Stimulated activated CD8-positive, alpha-beta memory T cell treated with anti-CD3 and anti-CD28 coated beads, Interleukin-12 subunit alpha, Interleukin-12 subunit beta, amount 100 ng/mL, for 4 hours (primary cell): ENCODE measurements around the gene MRPS22.

Experiments used
- DNase-seq: peaks from one replicate; pipeline ENCODE4 v3.0.0-alpha.2; 2020; ENCODE audit warnings: low read depth

The MRPS22 gene

GRCh38 chr3:139343895-139344856 is at the start of gene MRPS22:
MRPS22 (plus strand) TSS chr3:139344020; CDS start chr3:139344027, 7 bp downstream.
- DNase-seq = peak; percentile 64

GRCh38 chr3:139295040-139295439 is 48.8 kb upstream of the MRPS22 start:
- no peak for DNase-seq

DNA sequence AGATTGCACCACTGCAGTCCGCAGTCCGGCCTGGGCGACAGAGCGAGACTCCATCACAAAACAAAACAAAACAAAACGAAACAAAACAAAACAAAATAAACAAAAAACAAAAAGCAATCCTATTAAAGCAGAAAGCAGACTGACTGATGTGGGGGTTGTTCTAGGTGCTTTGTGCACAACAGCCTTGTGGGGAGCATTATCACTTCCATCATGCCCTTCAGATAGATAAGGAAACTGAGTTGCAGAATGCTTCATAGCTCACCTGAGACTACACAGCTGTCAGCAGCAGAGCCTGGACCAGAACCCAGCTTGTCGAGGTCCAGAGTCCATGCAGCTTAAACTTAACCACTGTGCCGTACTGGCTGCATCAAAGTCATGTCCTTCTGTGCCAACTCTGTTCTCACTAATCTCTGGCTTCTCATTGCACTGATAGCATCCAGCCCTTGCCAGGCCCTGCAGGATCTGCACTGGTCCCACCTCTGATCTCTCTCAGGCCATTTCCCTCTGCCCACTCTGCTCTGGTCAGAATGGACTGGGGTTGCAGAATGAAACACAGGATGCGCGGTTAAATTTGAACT is 47.6 kb upstream of the MRPS22 start:
- DNase-seq = no peak

GRCh38 chr3:139297588-139298311 is 46.1 kb upstream of the MRPS22 start:
- DNase-seq = no peak

DNA sequence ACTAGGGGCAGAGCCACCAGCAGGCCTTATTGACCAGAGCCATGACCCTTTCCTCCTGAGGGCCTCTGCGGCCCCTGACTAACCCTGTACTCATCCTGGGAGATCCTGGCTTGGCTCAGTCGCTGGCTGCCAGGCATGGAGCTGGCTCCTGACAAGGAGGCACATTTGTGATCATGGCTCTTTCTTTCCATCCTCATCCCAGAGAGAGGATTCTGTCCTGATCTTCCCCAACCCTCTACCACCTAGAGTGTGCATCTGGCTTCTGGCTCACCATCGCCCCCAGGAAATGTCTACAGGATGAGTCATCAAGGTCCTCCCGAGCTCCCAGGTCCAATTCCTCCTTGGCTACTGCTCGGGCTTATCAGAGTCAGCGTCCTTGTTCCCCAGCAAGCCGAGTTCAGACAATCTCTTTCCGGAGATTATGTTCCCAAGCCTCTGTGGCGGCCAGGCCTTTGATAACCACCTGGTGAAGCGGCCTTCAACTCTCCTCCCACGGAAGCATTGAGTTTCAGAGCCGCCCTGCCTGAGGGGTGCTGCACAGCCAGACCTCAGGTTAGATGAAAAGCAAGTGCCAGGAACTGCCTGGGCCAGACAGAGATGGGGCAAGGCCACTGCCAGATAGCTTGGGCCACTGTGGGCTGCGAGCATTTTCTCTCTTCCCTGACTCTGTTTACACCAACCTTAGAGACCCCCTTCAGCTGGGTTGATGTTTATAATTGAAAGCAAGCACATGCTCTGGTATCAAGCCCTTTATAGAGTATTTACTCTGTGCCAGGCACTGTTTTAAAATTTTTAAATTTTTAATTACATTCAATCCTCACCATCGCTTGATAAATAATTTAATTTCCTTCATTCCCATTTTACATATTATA is 44.3 kb upstream of the MRPS22 start:
- no peak for DNase-seq

DNA sequence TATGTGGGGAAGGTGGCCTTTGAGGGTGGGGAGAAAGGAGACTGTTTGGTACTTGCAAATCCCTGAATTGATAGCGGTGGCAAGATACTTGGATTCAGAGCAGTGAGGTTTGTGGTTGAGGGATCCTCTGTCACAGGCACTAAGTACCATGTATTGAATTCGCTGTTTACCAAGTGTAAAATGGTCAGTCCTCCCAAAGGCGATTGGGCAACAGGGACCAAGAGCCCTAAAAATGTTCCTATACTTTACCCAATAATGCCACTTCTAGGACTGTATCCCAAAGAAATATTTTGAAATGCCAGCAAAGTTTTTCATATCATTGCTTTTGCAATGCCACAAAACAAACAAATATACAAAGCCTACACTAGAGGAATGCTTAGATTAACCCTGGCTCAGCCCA is 43.4 kb upstream of the MRPS22 start:
- DNase-seq = no peak

- DNase-seq = no peak
Observed at GRCh38 chr3:139301183-139301582, 42.6 kb upstream of the MRPS22 start.

- DNase-seq = no peak
Observed at GRCh38 chr3:139301654-139302053, 42.2 kb upstream of the MRPS22 start.

- no peak for DNase-seq
Observed at GRCh38 chr3:139302084-139302800, 41.6 kb upstream of the MRPS22 start.

GRCh38 chr3:139302801-139303113 is 41.1 kb upstream of the MRPS22 start:
- DNase-seq = no peak

- no peak for DNase-seq
Observed at GRCh38 chr3:139303216-139303615, 40.6 kb upstream of the MRPS22 start.

GRCh38 chr3:139304383-139304782 is 39.4 kb upstream of the MRPS22 start:
- no peak for DNase-seq

GRCh38 chr3:139306078-139306477 is 37.7 kb upstream of the MRPS22 start:
- no peak for DNase-seq

GRCh38 chr3:139307072-139307491 is 36.7 kb upstream of the MRPS22 start:
- no peak for DNase-seq

GRCh38 chr3:139307601-139308555 is 35.9 kb upstream of the MRPS22 start:
- DNase-seq = no peak

- DNase-seq = no peak
Observed at GRCh38 chr3:139308560-139308959, 35.3 kb upstream of the MRPS22 start.

- DNase-seq = no peak
Observed at GRCh38 chr3:139309061-139309591, 34.7 kb upstream of the MRPS22 start.

DNA sequence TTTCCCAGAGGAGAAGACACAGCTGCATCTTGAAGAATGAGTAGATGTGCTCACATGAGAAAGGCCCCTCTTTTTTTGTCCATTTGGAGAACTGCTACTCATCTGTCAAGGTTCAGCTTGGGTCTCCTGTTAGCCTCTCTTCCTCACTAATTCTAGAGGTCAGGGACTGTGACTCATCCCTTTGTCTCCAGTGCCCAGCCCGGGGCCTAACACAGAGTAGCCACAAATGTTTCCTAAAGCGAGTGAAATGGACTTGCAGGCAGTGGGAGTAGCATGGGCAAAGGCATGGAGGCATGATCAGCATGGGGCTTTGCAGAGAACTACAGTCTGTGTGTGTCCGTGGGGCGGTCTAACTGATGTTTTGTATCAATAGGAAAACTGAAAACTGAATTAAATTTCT is 33.9 kb upstream of the MRPS22 start:
- DNase-seq = no peak

DNA sequence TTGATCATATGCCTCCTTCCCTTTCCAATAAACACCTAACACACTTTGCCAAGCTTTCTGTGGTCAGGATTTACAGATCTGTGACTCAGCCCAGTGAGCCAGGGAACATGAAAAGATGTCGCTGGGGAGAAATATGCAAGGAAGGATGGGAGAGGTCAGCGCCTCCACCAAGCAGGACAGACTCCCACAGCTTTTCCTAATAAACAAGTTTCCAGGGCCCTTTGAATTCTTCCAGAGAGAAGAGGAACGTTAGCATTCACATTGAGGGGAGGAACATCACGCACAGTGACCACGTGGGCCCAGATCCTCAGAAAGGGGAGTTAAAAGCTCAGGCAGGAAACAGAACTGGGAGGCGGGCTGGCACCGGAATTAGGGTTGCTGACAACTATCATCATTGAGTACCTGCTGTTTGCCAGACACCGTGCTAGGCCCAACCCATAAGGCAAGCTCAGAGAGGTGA is 33.3 kb upstream of the MRPS22 start:
- no peak for DNase-seq

GRCh38 chr3:139311557-139311956 is 32.3 kb upstream of the MRPS22 start:
- DNase-seq = no peak
